HG02678 (cell line): ENCODE measurements around the gene SYNJ2.
"Not testable (repeated sequence)": the region's sequence is repeated elsewhere in the genome, so short reads cannot be mapped to it uniquely, and the experiment has no call there.

Experiments used
- ATAC-seq: cut with Tn5 transposase; IDR thresholded peaks from one replicate; pipeline ENCODE4 v1.9.1; 2021; ENCODE audit warnings: mild to moderate bottlenecking, moderate library complexity; ENCODE audit not compliant: unreplicated experiment

The SYNJ2 gene

GRCh38 chr6:157954150-157955117, 27.2 kb upstream of the SYNJ2 start:
- ATAC-seq, result no peak

- no peak for ATAC-seq
Measured at GRCh38 chr6:157955675-157956074, 26.0 kb upstream of the SYNJ2 start.

GRCh38 chr6:157956171-157956730, 25.4 kb upstream of the SYNJ2 start:
- no peak for ATAC-seq

- ATAC-seq, result no peak
Measured at GRCh38 chr6:157959451-157960227, 22.0 kb upstream of the SYNJ2 start.

GRCh38 chr6:157961153-157961831, 20.4 kb upstream of the SYNJ2 start:
- ATAC-seq, result no peak

GRCh38 chr6:157961832-157962575, 19.7 kb upstream of the SYNJ2 start:
- ATAC-seq, result no peak

GRCh38 chr6:157962601-157963302, 18.9 kb upstream of the SYNJ2 start:
- ATAC-seq, result no peak

GRCh38 chr6:157964100-157964499, 17.6 kb upstream of the SYNJ2 start:
- no peak for ATAC-seq

GRCh38 chr6:157965387-157965786, 16.3 kb upstream of the SYNJ2 start:
- ATAC-seq, result no peak

- ATAC-seq, result no peak
Measured at GRCh38 chr6:157966589-157966977, 15.1 kb upstream of the SYNJ2 start.

- ATAC-seq, result no peak
Measured at GRCh38 chr6:157967020-157967419, 14.6 kb upstream of the SYNJ2 start.

GRCh38 chr6:157967486-157967885, 14.2 kb upstream of the SYNJ2 start:
- no peak for ATAC-seq

GRCh38 chr6:157972177-157972576, 9.5 kb upstream of the SYNJ2 start:
- not testable (repeated sequence) for ATAC-seq

GRCh38 chr6:157974341-157974894, 7.2 kb upstream of the SYNJ2 start:
- no peak for ATAC-seq

GRCh38 chr6:157974967-157975366, 6.7 kb upstream of the SYNJ2 start:
- ATAC-seq, result no peak

- no peak for ATAC-seq
Measured at GRCh38 chr6:157975456-157975855, 6.2 kb upstream of the SYNJ2 start.

GRCh38 chr6:157976345-157977175, 5.1 kb upstream of the SYNJ2 start:
- ATAC-seq, result no peak

- no peak for ATAC-seq
Measured at GRCh38 chr6:157977176-157977804, 4.4 kb upstream of the SYNJ2 start.
